Inferior parietal cortex (tissue), 1 donor: Measurements from ENCODE around the gene RPL13.
"Not testable (repeated sequence)": the region's sequence is repeated elsewhere in the genome, so short reads cannot be mapped to it uniquely, and the experiment has no call there.

Source experiments
- DNase-seq: peaks from one replicate; pipeline ENCODE4 v3.0.0-alpha.2; 2016; ENCODE audit errors: extremely low spot score

RPL13 gene

GRCh38 chr16:89577055-89577759 is 16.7 kb downstream of the RPL13 start:
- DNase-seq = no peak

DNA sequence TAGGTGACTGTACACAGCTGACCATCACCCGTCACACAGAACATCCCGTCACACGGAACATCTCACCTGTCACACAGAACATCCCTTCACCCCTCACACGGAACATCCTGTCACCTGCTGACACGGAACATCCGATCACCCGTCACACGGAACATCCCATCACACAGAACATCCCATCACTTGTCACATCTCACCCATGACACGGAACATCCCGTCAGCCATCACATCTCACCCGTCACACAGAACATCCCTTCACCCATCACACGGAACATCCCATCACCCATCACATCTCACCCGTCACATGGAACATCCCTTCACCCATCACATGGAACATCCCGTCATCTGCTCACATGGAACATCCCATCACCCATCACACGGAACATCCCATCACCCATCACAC is 18.9 kb downstream of the RPL13 start:
- no peak for DNase-seq

GRCh38 chr16:89581045-89581695 is 20.7 kb downstream of the RPL13 start:
- no peak for DNase-seq

GRCh38 chr16:89581861-89582563 is 21.5 kb downstream of the RPL13 start:
- no peak for DNase-seq

DNA sequence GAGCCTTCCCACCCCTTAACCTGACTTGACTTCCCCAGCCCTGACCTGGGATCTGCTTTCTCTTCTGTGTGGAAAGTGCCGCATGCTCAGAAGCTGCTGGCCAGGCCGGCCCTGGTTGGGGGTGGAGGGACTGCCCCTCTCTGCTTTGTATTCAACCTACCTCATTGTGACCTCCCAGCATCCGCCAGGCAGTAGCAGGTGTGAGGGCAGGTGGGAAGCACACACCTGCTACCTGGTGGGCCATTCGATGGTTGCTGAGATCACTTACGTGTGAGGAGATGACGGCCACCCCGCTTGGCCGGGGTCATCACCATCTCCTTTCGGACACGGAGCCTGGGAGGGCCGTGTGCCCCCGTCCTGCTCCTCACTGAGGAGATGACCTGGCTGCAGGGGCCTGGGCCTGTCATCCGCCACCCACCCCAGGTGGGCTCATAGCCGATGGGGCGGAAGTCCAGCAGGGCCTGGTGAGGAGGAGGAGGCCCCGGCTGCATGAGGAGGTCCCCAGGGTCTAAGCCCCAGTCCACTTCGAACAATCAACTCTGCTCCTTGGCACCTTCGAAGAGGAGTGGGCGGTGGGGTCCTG is 22.2 kb downstream of the RPL13 start:
- DNase-seq = no peak

DNA sequence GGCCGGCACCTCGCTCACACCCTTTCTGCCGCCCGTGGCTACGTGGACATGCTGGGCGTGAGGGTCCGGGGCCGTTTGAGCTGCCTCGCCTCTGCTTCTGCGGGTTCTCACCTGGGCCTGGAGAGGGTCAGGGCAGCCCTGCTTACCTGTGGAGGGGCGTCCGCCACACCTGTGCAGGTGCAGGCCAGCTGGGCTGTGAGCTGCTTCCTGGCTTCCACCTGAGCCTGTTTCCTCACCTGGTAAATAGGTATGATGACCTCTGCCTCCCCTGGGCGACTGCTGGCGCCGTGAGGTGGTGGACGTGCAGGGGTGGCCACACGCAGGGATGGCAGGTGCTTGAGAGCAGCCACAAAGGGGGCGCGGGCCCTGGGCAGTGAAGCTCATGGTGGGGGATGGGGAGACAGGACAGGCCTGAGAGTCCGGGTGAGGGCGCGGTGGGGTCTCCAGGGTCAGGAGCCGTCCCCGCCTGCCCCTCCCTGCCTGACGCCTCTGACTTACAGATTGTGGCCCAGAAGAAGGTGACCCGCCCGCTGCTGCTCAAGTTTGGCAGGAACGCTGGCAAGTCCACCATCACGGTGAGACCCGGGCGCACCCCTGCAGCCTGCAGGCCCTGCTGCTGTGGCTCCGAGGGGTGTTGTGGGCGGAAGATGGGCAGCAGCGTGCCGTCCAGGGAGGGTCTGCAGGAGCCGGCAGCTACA is 22.9 kb downstream of the RPL13 start:
- no peak for DNase-seq

DNA sequence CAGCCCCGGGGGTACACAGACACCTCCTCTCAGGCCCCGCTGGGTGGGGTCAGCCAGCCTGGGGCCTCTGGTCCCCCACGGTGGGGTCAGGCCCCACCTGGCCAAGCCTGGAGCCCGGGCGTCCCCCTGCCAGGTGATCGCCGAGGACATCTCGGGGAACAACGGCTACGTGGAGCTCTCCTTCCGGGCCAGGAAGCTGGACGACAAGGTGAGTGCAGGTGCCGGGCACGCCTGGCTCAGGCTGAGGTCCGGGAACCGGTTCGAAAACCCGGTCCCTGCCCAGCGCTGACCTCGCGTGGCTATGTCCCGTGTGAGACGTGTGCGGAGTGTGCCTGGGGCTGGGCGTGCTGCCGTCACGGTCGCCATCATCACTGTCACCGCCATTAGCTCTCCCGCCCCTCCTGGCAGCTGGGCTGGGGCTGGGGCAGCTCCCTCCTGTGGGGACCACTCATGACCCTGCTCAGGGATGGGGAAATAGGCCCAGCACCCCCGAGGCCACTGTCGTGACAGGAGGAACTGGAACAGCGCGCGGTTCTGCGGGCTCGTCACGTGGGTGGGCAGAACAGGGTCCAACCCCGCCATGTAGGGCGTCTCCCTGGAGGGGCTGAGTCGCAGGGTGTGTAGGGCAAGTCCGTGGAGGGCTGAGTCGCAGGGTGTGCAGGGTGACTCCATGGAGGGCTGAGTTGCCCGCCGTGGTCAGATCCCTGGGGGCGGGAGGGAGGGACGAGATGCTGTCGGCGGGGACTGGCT is 23.6 kb downstream of the RPL13 start:
- DNase-seq = no peak

- DNase-seq = no peak
Observed at GRCh38 chr16:89584768-89585549, 24.5 kb downstream of the RPL13 start.

- DNase-seq = no peak
Observed at GRCh38 chr16:89586218-89586617, 25.7 kb downstream of the RPL13 start.

DNA sequence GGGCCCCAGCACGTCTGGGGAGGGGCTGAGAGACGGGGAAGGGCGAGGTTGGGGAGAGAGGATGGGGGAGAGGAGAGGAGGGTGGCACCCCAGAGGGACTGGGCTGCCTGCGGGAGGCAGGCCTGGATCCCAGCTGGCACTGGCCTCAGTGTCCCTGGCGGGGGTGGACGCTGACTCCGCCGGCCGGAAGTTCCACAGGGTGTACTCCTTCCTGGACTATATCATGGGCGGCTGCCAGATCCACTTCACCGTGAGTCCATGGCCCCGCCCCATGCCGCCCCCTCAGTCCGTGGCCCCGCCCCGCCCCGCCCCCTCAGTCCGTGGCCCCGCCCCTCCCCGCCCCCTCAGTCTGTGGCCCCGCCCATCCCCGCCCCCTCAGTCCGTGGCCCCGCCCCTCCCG is 26.4 kb downstream of the RPL13 start:
- DNase-seq = no peak

DNA sequence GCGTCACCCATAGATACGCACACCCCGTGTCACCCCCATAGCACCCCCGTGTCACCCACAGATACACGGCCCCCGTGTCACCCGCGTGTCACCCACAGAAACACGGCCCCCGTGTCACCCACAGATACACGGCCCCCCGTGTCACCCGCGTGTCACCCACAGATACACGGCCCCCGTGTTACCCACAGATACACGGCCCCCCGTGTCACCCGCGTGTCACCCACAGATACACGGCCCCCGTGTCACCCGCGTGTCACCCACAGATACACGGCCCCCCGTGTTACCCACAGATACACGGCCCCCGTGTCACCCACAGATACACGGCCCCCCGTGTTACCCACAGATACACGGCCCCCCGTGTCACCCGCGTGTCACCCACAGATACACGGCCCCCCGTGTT is 27.2 kb downstream of the RPL13 start:
- DNase-seq = not testable (repeated sequence)

DNA sequence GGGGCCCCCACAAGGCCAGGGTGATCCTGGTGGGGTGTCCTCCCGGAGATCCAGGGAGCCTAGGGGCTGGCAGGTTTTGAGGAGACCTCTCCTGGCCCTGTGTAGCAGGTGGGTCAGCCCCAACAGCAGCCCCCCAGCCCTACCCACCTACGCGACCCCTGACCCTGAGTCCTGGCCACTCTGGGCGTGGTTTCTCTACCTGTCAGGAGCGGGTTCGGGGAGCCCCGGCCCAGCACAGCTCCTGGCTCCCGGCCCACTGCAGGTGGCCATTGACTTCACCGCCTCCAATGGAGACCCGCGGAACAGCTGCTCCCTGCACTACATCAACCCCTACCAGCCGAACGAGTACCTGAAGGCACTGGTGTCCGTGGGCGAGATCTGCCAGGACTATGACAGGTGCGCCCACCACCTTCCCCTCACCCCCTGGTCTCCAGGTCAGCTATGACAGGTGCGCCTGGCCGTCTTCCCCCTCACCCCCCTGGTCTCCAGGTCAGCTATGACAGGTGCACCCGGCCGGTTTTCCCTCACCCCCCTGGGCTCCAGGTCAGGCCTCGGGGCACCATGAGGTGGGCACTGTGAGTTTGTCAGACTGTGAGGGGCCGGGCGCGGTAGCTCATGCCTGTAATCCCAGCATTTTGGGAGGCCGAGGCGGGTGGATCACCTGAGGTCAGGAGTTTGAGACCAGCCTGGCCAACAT is 28.1 kb downstream of the RPL13 start:
- DNase-seq = no peak

DNA sequence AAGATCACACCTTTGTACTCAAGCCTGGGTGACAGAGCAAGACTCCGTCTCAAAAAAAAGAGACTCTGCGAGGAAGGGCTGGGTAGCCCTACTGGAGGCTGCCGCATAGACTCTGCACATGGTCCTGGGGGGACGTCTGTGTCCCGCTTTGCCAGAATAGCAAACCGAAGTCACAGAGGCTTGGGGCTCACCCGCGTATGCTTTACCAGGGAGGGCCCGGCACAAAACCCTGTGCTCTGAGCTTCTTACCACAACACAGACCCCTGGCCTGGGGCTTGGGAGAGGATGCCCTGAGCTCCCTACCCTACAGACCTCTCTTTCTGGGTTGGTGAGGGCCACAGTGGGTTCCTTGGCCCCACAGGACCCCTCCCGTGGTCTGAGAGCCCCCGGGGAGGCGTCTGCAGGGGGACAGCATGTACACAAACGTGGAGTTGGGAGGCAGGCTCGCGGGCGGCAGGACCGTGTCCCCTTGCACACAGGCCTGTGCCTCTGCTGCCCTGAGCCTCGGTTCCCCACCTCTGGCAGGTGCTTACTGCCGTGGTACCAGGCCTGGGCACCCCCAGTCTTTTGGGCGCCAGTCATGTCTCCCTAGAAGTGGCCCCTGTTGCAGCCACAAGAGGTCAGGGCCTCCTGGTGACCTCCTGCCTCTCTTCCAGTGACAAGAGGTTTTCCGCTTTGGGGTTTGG is 28.9 kb downstream of the RPL13 start:
- no peak for DNase-seq

GRCh38 chr16:89593841-89594240 is 33.4 kb downstream of the RPL13 start:
- no peak for DNase-seq

DNA sequence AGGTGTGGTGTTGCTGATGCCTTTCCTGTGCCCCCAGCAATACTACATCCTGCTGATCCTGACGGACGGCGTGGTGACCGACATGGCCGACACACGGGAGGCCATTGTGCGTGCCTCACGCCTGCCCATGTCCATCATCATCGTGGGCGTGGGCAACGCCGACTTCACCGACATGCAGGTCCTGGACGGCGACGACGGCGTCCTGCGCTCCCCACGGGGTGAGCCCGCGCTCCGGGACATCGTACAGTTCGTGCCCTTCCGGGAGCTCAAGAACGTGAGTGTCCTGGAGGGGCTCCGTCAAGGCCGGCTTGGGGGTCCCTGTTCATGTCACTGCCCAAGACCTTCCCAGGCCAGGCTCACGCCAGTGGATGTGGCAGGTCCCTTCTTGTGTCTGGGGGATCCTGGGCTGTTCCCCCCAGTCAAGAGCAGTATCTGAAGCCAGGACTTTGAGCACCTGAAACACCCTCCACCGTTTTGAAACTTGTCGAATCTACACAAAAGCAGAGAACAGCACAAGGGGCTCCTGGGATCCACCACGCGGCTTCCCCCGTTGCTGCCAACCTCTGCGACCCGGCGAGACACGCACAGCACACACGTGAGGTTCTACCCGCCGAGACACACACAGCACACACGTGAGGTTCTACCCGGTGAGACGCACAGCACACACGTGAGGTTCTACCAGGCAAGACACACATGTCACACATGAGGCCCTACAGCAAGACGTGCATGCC is 35.0 kb downstream of the RPL13 start:
- no peak for DNase-seq

- DNase-seq = no peak
Observed at GRCh38 chr16:89596061-89596689, 35.7 kb downstream of the RPL13 start.

DNA sequence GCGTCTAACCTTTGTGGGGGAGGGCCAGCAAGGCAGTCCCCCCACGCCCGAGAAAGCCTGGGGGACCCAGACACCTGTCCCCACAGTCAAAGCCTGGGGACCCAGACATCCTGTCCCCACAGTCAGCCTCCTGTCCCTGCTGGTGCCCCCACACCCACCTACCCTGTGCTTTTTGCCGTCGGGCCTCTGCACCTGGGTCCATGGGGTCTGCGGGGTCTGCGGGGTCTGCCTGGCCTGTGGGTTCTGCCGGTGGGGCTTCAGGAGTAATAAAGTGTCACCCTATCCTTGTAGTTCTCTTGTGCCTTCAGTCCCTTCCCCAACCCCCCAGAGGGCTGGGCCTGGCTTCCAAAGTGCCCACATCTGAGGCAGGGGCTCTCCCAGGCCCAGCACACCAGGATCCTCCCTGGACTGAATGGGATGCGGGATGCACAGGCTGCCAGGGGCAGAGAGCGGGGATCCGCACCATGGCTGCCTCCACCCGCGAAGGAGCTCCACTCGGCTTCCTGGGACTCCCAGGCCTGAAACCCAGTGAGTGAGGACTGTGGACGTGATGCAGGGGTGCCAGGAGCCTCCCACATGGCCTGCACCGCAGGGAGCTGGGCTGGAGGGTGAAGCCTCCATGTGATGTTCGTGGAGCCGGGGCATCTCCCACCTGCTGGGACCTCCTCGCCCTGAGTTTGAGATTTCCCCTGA is 36.6 kb downstream of the RPL13 start:
- no peak for DNase-seq

DNA sequence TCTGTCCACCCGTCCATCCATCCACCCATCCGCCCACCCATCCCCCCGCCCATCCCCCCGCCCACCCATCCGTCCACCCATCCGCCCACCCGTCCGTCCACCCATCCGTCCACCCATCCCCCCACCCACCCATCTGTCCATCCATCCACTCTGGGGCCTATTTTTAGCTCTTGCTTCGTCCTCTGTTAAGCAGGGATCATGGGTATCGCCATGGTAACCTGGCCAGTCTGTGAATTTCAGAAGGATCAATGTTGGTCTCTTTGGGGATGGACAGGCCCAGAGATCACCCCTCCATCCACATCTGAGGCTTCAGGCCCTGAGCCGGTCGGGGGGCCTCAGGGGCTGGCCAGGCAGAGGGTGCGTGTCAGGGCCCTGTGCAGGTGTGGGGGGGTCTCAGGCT is 37.7 kb downstream of the RPL13 start:
- no peak for DNase-seq
